ENCODE measurements around the gene TTC9B. TPM values are rescaled to one million over a fixed set of nuclear protein-coding genes. Genes with fewer than 3 reads are reported as not detected.
A peak's percentile ranks its signal among the peaks of the same experiment; 100 is the strongest.

TTC9B gene
- total RNA-seq, 1 donor = not detected

GRCh38 chr19:40191836-40192646, 26.1 kb downstream of the TTC9B start:
- DNase-seq (ENCODE audit: low read depth) = peak; percentile 10
- H3K4me3 ChIP-seq (ENCODE audit: low read depth, low read length) = peak overlapping the region; percentile 82
- TF ChIP-seq, protein P1, sequence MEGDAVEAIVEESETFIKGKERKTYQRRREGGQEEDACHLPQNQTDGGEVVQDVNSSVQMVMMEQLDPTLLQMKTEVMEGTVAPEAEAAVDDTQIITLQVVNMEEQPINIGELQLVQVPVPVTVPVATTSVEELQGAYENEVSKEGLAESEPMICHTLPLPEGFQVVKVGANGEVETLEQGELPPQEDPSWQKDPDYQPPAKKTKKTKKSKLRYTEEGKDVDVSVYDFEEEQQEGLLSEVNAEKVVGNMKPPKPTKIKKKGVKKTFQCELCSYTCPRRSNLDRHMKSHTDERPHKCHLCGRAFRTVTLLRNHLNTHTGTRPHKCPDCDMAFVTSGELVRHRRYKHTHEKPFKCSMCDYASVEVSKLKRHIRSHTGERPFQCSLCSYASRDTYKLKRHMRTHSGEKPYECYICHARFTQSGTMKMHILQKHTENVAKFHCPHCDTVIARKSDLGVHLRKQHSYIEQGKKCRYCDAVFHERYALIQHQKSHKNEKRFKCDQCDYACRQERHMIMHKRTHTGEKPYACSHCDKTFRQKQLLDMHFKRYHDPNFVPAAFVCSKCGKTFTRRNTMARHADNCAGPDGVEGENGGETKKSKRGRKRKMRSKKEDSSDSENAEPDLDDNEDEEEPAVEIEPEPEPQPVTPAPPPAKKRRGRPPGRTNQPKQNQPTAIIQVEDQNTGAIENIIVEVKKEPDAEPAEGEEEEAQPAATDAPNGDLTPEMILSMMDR (IDR thresholded peaks at IDR 0.05; ENCODE audit: insufficient read depth, low read length) = no peak

DNA sequence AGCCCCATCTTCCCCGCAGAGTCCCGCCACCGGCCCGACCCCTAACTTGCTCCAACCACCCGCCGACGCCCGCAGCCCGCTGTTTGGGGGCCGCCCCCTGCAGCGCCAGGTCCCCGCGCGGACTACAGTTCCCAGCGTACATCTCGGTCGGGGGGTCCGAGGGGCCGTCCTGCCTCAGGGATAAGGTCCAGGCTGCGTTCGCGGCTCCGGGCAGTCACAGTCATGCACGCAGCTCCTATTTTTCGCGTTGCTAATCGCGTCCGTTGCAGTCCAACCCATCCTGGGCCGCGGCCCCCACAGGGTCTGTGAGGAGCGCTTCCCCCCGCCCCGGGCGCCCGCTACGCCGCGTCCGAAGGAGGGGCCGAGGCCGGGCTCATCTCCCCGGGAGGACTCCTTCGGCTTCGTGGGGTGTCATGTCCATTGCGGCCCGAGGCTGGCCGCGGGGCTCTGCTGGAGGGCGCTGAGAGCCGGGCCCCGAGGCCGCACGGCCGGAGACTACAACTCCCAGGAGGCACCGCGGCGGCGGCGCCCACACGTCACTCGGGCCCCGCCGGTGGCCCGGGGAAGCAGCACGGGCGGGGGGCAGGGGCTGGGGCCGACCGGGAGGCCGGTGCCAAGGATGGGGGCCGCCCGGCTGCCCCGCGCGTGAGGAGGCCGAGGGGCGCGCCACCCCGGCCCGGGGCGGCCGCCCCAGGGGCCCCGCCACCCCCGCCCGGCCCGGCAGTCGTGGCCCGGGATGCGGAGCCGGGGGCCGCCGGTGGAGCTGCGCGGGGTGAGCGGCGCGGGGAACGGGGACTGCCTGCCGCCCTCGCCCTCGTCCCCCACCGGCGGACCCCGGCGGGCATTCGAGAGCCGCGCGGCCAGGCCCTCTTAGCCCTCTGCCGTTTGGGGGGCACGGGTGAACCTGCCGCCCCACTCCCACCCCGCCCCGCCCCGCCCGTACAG, 27.0 kb downstream of the TTC9B start, which contains the start of gene MAP3K10:
Gene MAP3K10 (plus strand): TSS at position 536 of the 945 bp plus-strand sequence. CDS start 606 bp downstream, outside the sequence.
- peak; percentile 61 for DNase-seq (ENCODE audit: low read depth)
- H3K4me3 ChIP-seq (ENCODE audit: low read depth, low read length) = peak within 1 kb of the TSS; percentile 82
- TF ChIP-seq, protein P1 (IDR thresholded peaks at IDR 0.05; ENCODE audit: insufficient read depth, low read length) = no peak

DNA sequence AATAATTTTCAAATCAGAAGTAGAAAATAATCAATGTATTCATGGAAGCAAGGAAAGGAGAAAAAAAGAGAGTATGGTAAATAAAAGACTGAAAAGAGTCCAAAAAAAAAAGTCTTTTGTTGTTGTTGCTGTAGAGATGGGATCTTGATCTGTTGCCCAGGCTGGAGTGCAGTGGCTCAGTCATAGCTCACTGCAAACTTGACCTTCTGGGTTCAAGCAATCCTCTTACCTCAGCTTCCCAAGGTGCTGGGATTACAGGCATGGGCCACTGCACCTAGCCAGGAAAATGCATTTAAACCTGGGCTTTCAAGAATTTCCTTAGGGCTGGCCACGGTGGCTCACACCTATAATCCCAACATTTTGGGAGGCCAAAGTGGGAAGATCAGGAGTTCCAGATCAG, 33.9 kb downstream of the TTC9B start:
- no peak for DNase-seq (ENCODE audit: low read depth)
- no peak overlapping the region for H3K4me3 ChIP-seq (ENCODE audit: low read depth, low read length)
- TF ChIP-seq, protein P1 (IDR thresholded peaks at IDR 0.05; ENCODE audit: insufficient read depth, low read length) = no peak

- H3K4me3 ChIP-seq (ENCODE audit: low read depth, low read length) = no peak overlapping the region
- TF ChIP-seq, protein P1 (IDR thresholded peaks at IDR 0.05; ENCODE audit: insufficient read depth, low read length) = no peak
- no peak for DNase-seq (ENCODE audit: low read depth)
Observed at GRCh38 chr19:40178756-40179155, 39.4 kb downstream of the TTC9B start.

GRCh38 chr19:40177286-40178070, 40.7 kb downstream of the TTC9B start:
- H3K4me3 ChIP-seq (ENCODE audit: low read depth, low read length) = no peak overlapping the region
- no peak for DNase-seq (ENCODE audit: low read depth)
- TF ChIP-seq, protein P1 (IDR thresholded peaks at IDR 0.05; ENCODE audit: insufficient read depth, low read length) = no peak

DNA sequence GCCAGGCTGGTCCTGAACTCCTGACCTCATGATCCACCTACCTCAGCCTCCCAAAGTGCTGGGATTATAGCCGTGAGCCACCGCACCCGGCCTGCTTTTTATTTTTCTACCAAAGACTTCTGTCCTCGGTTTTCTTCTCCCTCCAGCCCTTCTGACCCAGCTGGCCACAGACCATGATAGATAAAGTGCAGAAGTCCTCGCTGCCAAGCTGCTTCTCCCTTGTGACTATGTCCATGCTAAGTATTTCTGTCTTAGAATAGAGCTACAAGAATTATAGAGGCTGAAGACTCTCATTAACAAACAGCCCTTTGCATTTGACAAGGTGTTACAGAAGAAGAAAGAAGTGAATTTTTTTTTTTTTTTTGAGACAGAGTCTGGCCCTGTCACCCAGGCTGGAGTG, 42.4 kb downstream of the TTC9B start:
- H3K4me3 ChIP-seq (ENCODE audit: low read depth, low read length) = no peak overlapping the region
- no peak for DNase-seq (ENCODE audit: low read depth)
- TF ChIP-seq, protein P1 (IDR thresholded peaks at IDR 0.05; ENCODE audit: insufficient read depth, low read length) = no peak

Data from fibroblast of the aortic adventitia (primary cell).